Activated gamma-delta T cell (primary cell): ENCODE results near the gene SHCBP1L.

Source experiments
- DNase-seq: peaks from one replicate; lab custom pipeline; 2025; lab: John Stamatoyannopoulos, UW

The SHCBP1L gene

DNA sequence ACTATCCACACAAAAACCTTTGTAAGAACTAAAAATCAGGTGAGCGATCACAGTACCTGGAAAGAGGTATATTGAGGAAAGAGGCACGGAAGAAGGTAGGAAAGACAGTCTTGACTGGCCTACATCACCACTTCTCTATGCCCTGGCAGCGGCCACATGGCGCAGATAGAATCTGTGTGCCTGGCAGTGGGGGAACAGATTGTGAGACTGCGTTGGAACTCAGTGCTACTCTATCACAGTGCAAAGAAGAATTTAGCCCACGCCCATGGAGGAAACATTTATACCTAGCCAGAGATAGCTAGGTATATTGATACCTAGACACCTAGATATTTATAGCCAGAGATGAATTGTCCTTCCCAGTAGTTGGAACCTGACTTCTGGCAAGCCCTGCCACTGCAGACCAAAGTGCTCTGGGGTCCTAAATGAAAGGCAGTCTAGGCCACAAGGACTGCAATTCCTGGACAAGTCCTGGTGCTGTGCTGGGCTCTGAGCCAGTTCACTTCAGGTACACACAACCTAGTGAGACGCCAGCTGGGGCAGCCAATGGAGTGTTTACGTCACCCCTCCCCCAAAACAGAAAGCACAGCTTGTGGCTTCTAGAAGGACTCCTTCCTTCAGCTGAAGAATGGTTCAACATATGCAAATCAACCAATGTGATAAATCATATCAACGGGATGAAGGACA is 61.9 kb downstream of the SHCBP1L start:
- no peak for DNase-seq

- no peak for DNase-seq
Measured at GRCh38 chr1:182889997-182890396, 63.0 kb downstream of the SHCBP1L start.

DNA sequence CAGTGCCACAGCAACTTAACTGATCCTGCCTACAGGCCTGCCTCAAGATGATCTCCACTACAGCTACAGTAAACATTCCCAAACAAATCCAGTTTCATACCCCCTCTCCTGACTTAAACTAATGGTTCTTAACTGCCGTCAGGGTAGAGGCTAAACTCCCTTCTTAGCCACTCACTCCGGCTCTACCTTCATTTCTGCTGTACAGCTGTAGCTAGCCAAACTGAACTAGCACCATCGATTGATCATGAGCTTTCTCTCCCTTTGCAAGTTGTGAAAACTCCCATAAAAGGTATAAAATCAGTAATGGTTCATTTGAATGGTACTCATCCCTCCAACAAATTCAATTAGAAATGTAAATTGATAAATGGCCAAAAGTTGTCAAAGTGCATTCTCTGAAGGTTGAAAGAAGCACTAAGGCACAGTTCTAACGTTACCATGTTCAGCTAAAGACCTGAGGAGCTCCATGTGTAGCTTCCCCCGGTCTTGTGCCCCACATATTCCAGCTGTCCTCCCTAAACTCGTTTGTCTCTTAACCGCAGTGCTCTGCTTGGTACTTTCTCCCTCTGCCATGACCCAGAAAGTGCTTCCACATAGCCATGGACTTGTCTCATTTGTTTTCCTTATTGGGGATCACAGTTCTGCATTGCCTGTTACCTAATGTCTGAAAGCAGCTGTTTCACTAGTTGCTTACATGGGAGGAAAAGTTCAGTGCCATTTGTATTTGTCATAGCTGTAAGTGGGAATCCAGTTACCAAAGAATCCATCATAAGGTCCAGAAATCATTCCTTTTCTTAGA is 64.0 kb downstream of the SHCBP1L start:
- no peak for DNase-seq

DNA sequence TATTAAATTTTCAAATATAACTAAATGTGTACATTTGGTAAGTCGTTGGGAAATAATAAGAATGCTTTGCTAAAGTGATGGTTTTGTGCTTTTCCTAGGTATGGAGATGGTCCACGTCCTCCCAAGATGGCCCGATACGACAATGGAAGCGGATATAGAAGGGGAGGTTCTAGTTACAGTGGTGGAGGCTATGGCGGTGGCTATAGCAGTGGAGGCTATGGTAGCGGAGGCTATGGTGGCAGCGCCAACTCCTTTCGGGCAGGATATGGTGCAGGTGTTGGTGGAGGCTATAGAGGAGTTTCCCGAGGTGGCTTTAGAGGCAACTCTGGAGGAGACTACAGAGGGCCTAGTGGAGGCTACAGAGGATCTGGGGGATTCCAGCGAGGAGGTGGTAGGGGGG is 66.0 kb downstream of the SHCBP1L start:
- DNase-seq, result no peak

- DNase-seq, result no peak
Measured at GRCh38 chr1:182885591-182885990, 67.4 kb downstream of the SHCBP1L start.

- DNase-seq, result no peak
Measured at GRCh38 chr1:182884872-182885271, 68.1 kb downstream of the SHCBP1L start.

DNA sequence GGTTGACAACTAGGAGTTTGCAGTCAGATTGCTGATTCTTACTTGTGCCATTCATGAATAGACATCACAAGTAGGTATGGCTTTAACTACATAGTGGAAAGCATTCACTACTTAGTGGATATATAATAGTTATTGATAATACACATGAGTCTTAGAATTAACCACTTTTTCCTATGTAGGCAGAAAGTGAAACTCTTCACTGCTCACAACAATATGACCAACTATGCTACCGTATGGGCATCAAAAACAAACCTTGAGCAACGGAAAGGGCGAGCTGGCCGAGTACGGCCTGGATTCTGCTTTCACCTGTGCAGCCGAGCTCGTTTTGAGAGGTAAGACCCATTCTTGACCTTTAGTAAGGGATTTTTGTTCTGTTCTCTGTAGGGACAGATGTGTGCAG is 75.1 kb downstream of the SHCBP1L start:
- no peak for DNase-seq

DNA sequence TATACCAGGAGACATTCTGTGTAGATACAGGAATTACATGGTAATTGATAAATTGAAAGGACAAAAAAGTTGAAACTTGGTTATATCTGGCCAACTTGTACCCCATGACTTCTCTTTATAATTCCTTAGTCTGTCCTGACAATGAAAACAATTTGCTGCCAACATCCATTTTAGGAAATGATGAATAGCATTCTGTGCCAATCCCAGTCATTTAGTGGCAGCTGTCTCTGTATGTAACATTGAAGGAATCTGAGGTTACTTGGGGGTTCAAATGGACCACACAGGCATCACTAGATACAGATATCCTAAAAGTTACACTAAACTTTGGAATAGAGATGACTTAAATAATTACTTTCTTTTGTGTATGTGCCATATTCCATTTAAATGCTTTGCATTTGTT is 75.6 kb downstream of the SHCBP1L start:
- no peak for DNase-seq

- DNase-seq, result no peak
Measured at GRCh38 chr1:182875889-182876288, 77.1 kb downstream of the SHCBP1L start.

- DNase-seq, result no peak
Measured at GRCh38 chr1:182872881-182873280, 80.1 kb downstream of the SHCBP1L start.

- DNase-seq, result no peak
Measured at GRCh38 chr1:182869241-182869666, 83.7 kb downstream of the SHCBP1L start.

- no peak for DNase-seq
Measured at GRCh38 chr1:182867861-182868260, 85.1 kb downstream of the SHCBP1L start.

GRCh38 chr1:182863940-182864339 is 89.0 kb downstream of the SHCBP1L start:
- DNase-seq, result no peak

GRCh38 chr1:182862827-182863226 is 90.1 kb downstream of the SHCBP1L start:
- DNase-seq, result no peak

DNA sequence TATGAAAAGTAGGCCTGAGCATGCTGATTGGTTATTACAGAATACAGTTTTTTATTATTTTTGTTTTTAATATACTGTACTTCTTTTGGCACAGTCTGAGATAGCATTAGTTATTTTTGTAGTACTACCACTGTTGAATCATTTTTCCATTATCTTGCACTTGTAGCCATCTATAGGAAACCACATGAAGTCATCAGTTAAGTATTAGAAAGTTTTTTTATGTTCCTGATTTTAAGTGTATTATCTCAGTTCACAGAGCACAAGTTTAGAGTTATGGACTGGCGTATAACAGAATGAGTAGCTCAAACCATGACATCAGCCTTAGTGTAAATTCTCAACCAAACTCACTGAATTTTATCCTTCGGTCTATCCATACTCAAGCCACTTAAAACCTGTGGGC is 91.0 kb downstream of the SHCBP1L start:
- no peak for DNase-seq

GRCh38 chr1:182860658-182861057 is 92.3 kb downstream of the SHCBP1L start:
- DNase-seq, result no peak

- DNase-seq, result no peak
Measured at GRCh38 chr1:182857212-182857611, 95.8 kb downstream of the SHCBP1L start.

GRCh38 chr1:182855911-182856310 is 97.1 kb downstream of the SHCBP1L start:
- DNase-seq, result no peak

GRCh38 chr1:182851825-182852224 is 101.1 kb downstream of the SHCBP1L start:
- no peak for DNase-seq

- no peak for DNase-seq
Measured at GRCh38 chr1:182850319-182850718, 102.6 kb downstream of the SHCBP1L start.
